Activated CD8-positive, alpha-beta memory T cell treated with anti-CD3 and anti-CD28 coated beads for 4 hours (primary cell): ENCODE data around the gene ANKRD12.

ENCODE experiments used
- DNase-seq, 2 donors: peaks; one replicate each; pipeline ENCODE4 v3.0.0-alpha.2; 2020; ENCODE audit warnings: low read depth in 2 of 2

ANKRD12 gene

DNA sequence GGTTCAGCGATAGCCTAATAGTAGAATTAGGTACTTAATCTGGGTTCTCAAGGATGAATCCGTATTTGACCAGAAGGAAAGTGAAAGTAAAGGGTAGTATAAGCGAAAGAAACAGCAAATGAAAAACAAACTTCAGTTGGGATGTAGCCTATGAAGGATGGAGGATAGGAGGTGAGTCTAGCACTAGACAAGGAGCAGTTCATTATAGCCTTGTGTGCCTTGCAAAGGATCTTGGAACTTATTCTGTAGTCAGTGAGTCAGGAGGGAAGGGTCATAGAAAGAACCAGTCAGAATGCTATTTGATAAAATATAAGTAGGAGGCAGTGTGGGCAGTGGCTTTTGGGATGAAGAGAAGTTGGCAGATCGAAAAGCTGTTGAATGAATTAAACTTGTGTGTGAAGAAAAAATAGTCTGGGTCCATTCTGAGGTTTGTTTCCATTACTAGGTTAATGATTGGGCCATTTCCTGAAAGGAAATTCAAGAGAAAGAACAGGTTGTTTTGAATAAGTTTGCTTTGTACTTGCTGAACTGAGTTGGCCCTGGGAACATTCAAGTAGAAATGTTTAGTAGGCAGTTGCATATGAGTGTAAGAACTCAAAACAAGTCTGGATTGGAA, 48.5 kb downstream of the ANKRD12 start:
- DNase-seq, result no peak

DNA sequence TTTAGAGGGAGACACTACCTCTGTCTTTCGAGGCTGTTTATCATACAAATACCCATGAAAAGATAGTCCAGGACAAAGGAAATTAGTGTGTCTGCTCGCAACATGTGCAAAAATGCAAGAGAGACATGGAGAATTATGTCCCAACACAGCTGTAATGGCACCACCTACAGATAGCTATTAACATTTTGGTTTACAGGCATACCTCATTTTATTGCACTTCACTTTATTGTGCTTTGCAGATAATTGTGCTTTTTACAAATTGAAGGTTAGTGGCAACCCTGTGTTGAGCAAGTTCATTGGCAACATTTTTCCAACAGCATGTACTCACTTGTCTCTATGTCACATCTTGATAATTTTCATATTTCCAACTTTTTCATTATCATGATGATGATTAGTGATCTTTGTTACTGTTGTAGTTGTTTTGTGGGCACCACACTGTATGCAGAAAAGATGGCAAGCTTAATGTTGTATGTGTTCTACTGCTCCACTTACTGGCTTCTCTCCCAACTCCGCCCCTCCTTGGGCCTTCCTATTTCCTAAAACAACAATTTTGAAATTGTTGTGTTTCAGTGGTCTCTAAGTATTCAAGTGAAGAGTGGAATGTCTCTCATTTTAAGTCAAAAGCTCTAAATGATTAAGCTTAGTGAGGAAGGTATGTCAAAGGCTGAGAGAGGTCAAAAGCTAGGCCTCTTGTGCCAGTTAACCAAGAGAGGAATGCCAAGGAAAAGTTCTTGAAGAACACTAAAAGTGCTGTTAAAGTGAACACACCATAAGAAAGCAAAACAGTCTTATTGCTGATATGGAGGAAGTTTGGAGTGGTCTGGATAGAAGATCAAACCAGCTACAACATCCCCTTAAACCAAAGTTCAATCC, 52.0 kb downstream of the ANKRD12 start:
- DNase-seq, result no peak

- DNase-seq, result no peak
Observed at GRCh38 chr18:9189491-9189890, 52.9 kb downstream of the ANKRD12 start.

DNA sequence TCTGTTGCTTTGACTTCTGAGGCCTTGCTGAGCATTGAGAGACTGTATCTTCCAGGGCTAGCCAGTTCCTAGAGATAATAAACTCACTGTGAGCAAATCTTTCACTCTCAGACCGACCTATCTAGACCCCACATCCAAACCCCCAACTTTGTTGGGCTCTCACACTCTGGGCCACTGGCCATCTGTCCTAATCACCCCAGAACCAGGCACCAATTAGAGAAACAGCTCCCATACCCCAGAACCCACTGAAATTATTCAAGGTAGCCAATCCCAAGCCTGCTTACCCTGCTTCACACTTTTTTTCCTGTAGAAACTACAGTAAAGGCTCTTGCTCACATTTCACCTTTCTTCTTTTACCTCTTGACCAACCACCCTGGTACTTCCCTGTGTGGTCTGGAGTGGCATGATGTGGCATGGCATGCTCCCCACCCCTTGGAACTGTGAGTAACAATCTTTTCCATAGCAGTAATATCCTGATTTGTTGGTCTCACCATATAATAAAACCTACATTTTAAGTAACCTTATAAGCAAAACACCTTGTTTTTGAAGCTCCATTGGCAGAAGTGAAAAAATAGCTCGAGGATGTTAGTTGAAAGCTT, 55.2 kb downstream of the ANKRD12 start:
- no peak for DNase-seq

DNA sequence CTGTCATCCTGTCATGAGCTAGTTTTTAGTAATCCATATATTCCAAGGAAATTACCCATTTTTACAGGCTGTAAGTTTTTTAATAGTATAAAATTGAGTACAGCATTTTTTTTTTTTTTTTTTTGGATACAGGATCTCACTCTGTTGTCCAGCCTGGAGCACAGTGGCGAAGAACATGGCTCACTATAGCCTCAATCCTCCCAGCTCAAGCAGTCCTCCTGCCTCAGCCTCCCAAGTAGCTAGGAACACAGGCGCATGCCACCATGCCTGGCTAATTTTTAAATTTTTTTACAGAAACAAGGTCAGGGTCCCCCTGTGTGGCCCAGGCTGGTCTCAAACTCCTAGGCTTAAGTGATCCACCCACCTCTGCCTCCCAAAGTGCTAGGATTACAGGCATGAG, 56.5 kb downstream of the ANKRD12 start:
- DNase-seq, result no peak

GRCh38 chr18:9196568-9196967, 60.0 kb downstream of the ANKRD12 start:
- DNase-seq, result no peak

GRCh38 chr18:9199681-9200080, 63.1 kb downstream of the ANKRD12 start:
- DNase-seq, result no peak

- DNase-seq, result no peak
Observed at GRCh38 chr18:9201224-9201623, 64.6 kb downstream of the ANKRD12 start.

GRCh38 chr18:9204659-9205058, 68.1 kb downstream of the ANKRD12 start:
- no peak for DNase-seq

- DNase-seq, result no peak
Observed at GRCh38 chr18:9206421-9206820, 69.8 kb downstream of the ANKRD12 start.

DNA sequence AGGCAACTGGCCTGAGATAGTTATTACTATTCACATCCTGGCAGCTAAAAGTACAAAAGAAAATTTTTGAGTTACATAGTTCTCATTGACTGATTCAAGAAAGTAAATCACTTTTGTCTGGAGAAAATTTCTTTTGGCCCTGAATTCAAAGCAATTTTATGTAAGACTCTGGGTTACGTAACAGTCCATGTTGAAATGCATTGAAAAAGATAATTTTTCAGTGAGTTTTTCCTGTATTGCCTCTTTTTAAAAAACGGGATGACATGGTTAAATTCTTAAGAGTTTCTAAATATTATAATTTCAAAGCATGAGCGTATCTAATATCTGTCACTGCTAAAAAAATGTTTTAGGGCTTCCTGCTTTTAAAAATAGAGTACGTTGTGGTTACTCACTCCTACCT, 72.7 kb downstream of the ANKRD12 start:
- no peak for DNase-seq

GRCh38 chr18:9210966-9211365, 74.4 kb downstream of the ANKRD12 start:
- no peak for DNase-seq

DNA sequence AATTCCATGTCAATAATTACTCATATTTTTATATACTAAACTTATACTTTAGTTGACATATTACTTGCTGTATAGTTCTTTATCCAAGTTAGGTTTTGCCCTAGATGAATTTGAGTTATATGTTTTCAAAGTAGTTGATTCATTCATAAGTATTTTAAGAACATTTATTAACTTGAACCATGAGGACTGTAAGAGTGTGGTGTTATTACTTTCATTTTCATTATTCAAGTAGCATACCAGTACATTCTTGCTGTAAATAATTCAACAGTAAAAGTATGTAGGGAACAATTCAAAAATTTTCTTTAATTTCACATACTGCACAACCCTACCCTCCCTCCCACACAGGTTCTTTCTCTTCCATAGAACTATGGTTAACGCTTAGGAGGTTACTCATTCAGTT, 75.4 kb downstream of the ANKRD12 start:
- no peak for DNase-seq

DNA sequence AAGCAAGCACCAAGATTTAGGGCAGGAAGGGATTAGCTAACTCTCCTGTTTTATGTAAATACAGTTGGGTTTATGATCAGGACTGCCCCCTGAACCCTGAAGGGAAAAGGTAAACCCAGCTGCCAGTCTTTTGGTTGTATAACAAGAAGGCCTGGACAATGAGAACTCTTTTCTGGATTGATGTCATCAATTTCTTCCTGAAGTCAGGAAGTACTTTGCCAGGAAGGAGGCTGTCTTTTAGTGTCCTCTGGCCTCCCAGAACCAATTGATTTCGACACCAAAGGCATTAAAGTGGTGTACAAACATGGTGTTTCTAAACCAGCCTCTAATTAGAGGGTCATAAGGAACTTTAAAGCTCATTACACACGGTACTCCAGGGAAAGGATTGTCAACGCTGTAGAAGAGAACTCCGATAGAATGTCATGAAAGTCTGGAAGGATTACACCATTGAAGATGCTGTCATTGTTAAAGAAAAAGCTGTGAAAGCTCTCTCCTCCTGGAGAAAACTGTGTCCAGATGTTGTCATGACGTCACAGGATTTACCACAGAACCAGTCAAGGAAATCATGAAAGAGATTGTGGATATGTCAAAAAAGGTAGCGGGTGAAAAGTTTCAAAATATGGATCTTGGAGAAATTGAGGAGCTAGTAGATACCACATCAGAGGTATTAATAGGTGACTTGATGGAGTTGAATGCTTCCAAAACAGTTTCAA, 78.8 kb downstream of the ANKRD12 start:
- DNase-seq, result no peak

DNA sequence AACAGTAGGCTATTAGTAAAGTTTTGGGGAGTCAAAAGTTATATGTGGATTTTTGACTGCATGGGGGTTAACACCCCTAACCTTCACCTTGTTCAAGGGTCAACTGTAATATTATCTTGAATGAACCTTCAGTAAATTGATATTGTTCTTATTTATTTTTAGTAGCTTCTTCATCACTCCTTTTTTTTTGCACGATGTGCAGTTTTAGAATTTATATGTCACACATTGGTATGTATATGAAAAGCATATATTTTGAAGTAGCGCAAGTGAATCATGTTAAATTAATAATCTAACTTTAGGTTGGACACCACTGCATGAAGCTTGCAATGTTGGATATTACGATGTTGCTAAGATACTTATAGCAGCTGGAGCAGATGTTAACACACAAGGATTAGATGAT, 79.9 kb downstream of the ANKRD12 start:
- no peak for DNase-seq

DNA sequence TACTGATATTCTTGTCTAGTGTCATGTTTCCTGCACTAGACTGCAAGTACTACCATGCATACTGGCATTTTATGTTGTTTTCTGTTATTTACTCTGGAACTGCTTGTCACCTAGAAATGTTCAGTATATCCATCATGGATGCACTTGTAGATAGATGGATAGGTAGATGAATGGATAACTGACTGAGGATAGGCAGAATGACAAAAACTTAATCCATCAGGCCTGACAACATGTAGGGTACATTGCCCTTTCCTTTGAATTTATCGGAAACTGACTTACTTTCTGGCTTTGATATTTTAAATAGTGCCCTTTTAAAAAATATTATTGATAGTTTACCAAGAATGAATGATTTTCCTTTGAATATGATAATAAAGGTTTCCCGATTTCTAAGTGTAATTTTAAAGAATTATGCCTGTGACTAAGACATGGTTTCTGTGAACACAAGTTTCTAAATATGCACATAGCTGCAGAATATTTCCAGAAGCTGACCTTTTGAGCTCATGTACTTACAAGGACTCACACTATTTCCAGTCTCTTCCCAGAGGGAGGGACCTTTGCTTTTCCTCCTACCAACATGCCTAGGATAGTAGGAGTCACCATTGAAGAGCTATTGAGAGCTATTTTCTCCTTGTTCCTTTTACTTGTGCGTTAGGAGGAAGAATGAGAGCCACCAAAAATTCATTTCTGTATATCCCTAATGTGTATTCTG, 81.3 kb downstream of the ANKRD12 start:
- no peak for DNase-seq

- no peak for DNase-seq
Observed at GRCh38 chr18:9221040-9221439, 84.5 kb downstream of the ANKRD12 start.

DNA sequence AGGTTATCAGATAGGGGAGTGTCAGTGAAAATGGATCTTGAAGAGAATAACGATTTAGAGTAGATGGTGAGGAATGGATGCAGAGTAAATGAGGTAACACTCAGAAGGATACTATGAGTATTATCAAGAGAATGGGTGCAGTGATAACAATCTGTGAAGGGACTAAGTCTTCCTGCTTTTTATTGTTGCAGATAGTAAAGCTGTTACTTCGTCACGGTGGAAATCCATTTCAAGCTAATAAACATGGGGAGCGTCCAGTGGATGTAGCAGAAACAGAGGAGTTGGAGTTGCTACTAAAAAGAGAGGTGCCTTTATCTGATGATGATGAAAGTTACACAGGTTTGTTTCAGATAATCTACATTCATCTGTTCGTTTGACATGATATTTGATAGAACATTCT, 85.1 kb downstream of the ANKRD12 start:
- DNase-seq, result no peak

DNA sequence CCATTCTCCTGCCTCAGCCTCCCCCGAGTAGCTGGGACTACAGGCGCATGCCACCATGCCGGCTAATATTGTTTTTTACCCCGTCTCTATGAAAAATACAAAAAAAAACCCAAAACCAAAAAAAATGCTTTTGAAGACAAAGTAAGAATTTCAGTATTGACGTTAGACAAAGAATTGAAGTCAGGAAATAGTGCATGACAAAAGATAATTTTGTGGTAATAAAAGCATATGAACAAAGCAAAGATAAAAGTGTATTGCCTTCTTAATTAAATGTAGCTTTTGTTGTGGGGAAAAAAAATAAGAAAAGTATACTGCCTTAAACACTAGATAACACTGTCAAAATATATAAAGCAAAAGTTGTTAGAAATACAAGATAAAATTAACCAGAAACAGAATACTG, 86.8 kb downstream of the ANKRD12 start:
- no peak for DNase-seq

DNA sequence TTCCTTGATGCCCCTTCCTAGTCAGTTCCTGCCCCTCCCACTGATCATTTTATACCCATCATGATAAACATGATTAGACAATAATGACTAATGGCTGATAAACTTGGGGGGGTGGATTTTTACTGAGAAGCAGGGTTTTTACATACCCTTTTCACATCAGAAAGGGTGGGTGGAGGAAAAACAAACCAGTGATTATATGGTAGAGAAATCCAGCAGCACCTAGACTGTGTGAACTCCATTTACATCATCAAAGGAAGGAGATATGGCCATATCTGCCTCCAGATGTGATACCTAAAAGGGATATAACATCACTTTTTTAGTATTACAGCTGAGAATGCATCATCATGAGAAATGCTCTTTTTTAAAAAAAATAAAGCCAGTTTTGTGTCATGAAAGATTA, 89.9 kb downstream of the ANKRD12 start:
- DNase-seq, result no peak

- no peak for DNase-seq
Observed at GRCh38 chr18:9231852-9232486, 95.4 kb downstream of the ANKRD12 start.
